ENCODE measurements around the gene LRRC61. TPM values are rescaled to one million over a fixed set of nuclear protein-coding genes. Genes with fewer than 3 reads are reported as not detected.

Gene LRRC61
- total RNA-seq, 4 donors from 2014 or later, result 9.9 to 46.1 (median 37.9) TPM

GRCh38 chr7:150368884-150369747 is 46.0 kb downstream of the LRRC61 start:
- WGBS, 2 donors, result 0 to 1% methylated on average over 8 to 28 of the region's 58 CpGs
- TF ChIP-seq POLR2A (IDR thresholded peaks at IDR 0.05), result no peak
- no peak for TF ChIP-seq CTCF (IDR thresholded peaks at IDR 0.05)
- DNase-seq, result peak; percentile 68 to 77
- no peaks in the 10 kb centered on the region for H3K27me3 ChIP-seq
- no peaks in the 10 kb centered on the region for H3K9me3 ChIP-seq
- peak overlapping the region; percentile 73 to 96 (median 82) for H3K4me3 ChIP-seq (replicated peaks in 1 of 3)
- intact Hi-C loops (cut with DNase I), result no loop called here
- H3K4me1 ChIP-seq, result peaks cover 20 to 38% of the 10 kb centered on the region in 2 donors
- peaks cover 14 to 17% of the 10 kb centered on the region in 2 donors for H3K36me3 ChIP-seq
- H3K27ac ChIP-seq, result peak overlapping the region; percentile 92 to 98 (median 93)

- no peaks in the 10 kb centered on the region for H3K27me3 ChIP-seq
- intact Hi-C loops (cut with DNase I), result loop anchor here (5.0 kb wide), 1 partner anchor 37 kb away; a partner anchor contains a TSS
- WGBS, 2 donors, result 34 to 47% methylated on average over 16 to 19 of the region's 23 CpGs
- peak overlapping the region; percentile 92 to 98 (median 93) for H3K27ac ChIP-seq
- no peak for TF ChIP-seq CTCF (IDR thresholded peaks at IDR 0.05)
- no peak for TF ChIP-seq POLR2A (IDR thresholded peaks at IDR 0.05)
- H3K9me3 ChIP-seq, result no peaks in the 10 kb centered on the region
- peaks cover 20 to 38% of the 10 kb centered on the region in 2 donors for H3K4me1 ChIP-seq
- H3K36me3 ChIP-seq, result peaks cover 17 to 19% of the 10 kb centered on the region in 2 donors
- H3K4me3 ChIP-seq (replicated peaks in 1 of 3), result peak overlapping the region; percentile 73 to 96 (median 82)
- no peak for DNase-seq
Measured at GRCh38 chr7:150369748-150370501, 46.8 kb downstream of the LRRC61 start.

- H3K36me3 ChIP-seq, result peaks cover 17 to 19% of the 10 kb centered on the region in 2 donors
- 93 to 98% methylated on average over 3 of the region's 3 CpGs for WGBS, 2 donors
- peaks cover 20 to 38% of the 10 kb centered on the region in 2 donors for H3K4me1 ChIP-seq
- intact Hi-C loops (cut with DNase I), result loop anchor here (5.0 kb wide), 1 partner anchor 37 kb away; a partner anchor contains a TSS
- no peak overlapping the region for H3K4me3 ChIP-seq (replicated peaks in 1 of 3)
- no peak for TF ChIP-seq POLR2A (IDR thresholded peaks at IDR 0.05)
- TF ChIP-seq CTCF (IDR thresholded peaks at IDR 0.05), result no peak
- H3K9me3 ChIP-seq, result no peaks in the 10 kb centered on the region
- no peaks in the 10 kb centered on the region for H3K27me3 ChIP-seq
- H3K27ac ChIP-seq, result no peak overlapping the region
- DNase-seq, result no peak
Measured at GRCh38 chr7:150370612-150371071, 47.5 kb downstream of the LRRC61 start.

GRCh38 chr7:150371131-150371995 is 48.2 kb downstream of the LRRC61 start:
- H3K4me3 ChIP-seq (replicated peaks in 1 of 3), result no peak overlapping the region
- 90% methylated on average over 27 to 38 of the region's 48 CpGs for WGBS, 2 donors
- H3K4me1 ChIP-seq, result peaks cover 20 to 38% of the 10 kb centered on the region in 2 donors
- no peak for DNase-seq
- no peaks in the 10 kb centered on the region for H3K9me3 ChIP-seq
- no peak overlapping the region for H3K27ac ChIP-seq
- TF ChIP-seq CTCF (IDR thresholded peaks at IDR 0.05), result no peak
- TF ChIP-seq POLR2A (IDR thresholded peaks at IDR 0.05), result no peak
- intact Hi-C loops (cut with DNase I), result loop anchor here (5.0 kb wide), 1 partner anchor 36 kb away; a partner anchor contains a TSS
- H3K36me3 ChIP-seq, result peaks cover 17 to 19% of the 10 kb centered on the region in 2 donors
- H3K27me3 ChIP-seq, result no peaks in the 10 kb centered on the region

All from thyroid gland (tissue), 4 donors.